Activated CD4-positive, alpha-beta T cell treated with anti-CD3 and anti-CD28 coated beads, Interleukin-2, amount 10 ng/mL, durations not matched to agents 7 days and 5 days (primary cell): ENCODE data around the gene TTC23. TPM values are rescaled to one million over a fixed set of nuclear protein-coding genes. Genes with fewer than 3 reads are reported as not detected.

Experiments used
- CTCF ChIA-PET: fragments of 350-600 bp; sonication (Branson Sonifier 250); formaldehyde crosslinking; loops from one replicate; lab custom pipeline; 2021; ENCODE audit warnings: antibody characterized with exemption; lab: Charles Lee
- POLR2A ChIA-PET: fragments of 350-600 bp; sonication (Branson Sonifier 250); formaldehyde crosslinking; loops from one replicate; lab custom pipeline; 2021; ENCODE audit warnings: antibody characterized with exemption; lab: Charles Lee
- DNase-seq: peaks from one replicate; pipeline ENCODE4 v3.0.0-alpha.2; 2020
- H3K27ac Mint-ChIP-seq: one replicate; pipeline ENCODE4 v1.8.0; 2021; ENCODE audit warnings: mild to moderate bottlenecking, moderate library complexity, mixed read lengths
- H3K27me3 Mint-ChIP-seq: one replicate; pipeline ENCODE4 v1.8.0; 2021; ENCODE audit warnings: mixed read lengths
- H3K36me3 Mint-ChIP-seq: one replicate; pipeline ENCODE4 v1.8.0; 2021; ENCODE audit warnings: low read depth, mixed read lengths
- H3K4me1 Mint-ChIP-seq: one replicate; pipeline ENCODE4 v1.8.0; 2021; ENCODE audit warnings: mixed read lengths
- H3K4me3 Mint-ChIP-seq: one replicate; pipeline ENCODE4 v1.8.0; 2021; ENCODE audit warnings: mild to moderate bottlenecking, moderate library complexity, mixed read lengths
- H3K9me3 Mint-ChIP-seq: one replicate; pipeline ENCODE4 v1.8.0; 2021; ENCODE audit warnings: mixed read lengths
- total RNA-seq, 2 experiments: library from RNA; stranded (reverse); gene quantifications; one replicate each; pipeline ENCODE4 v1.2.3, GENCODE V29; 2021

Gene TTC23
- total RNA-seq, 2 experiments from 2014 or later = 1.6 to 3.1 TPM

- no peak for DNase-seq
- H3K4me3 Mint-ChIP-seq = no peak overlapping the region
- no peaks in the 10 kb centered on the region for H3K4me1 Mint-ChIP-seq
- H3K27me3 Mint-ChIP-seq = no peaks in the 10 kb centered on the region
- H3K36me3 Mint-ChIP-seq = no peaks in the 10 kb centered on the region
- H3K9me3 Mint-ChIP-seq = no peaks in the 10 kb centered on the region
- H3K27ac Mint-ChIP-seq = no peak overlapping the region
- ChIA-PET POLR2A (no interaction called here), CTCF (no interaction called here)
Measured at GRCh38 chr15:99123713-99124451, 125.5 kb downstream of the TTC23 start.

DNA sequence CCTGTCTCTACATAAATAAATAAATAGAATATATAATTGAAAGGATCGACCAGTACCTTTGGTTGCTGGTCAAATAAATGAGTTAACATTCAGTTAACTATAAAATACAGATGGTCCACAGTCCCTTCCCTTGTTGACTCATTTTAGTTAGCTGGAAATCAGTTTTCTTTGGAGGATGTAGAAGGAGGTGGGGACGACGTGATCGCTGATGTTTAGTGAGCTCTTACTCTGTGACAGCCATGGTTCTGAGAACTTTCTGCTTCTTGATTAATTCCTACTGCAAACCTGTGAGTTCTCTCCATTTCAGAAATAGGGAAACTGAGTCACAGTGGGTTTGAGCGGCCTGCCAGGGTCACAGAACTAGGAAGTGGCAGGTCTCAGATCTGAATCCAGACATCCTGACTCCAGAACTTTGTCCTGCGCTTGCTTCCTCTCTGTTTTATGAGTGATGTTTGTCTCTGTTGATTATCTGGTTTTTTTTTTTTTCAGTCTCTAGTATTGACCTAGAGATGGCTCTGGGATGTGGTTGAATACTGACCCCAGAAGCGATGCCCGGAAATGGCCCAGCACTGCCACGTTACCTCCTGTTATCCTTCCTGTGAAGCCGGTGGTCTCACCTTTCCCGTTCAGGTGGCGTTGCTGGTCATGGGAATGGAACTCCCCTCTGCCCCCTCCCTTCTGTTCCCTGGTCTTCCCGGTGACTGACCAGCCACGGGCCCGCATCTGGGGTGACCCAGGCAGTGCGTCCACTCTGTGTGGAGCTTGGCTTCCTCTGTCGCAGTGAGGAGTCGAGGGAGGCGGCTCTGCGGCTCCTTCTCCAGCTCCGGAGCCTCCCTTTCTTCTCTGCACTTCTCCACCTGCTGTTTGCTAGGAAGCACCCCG lies 126.3 kb downstream of the TTC23 start:
- H3K27ac Mint-ChIP-seq = no peak overlapping the region
- H3K27me3 Mint-ChIP-seq = no peaks in the 10 kb centered on the region
- H3K36me3 Mint-ChIP-seq = no peaks in the 10 kb centered on the region
- H3K4me3 Mint-ChIP-seq = no peak overlapping the region
- no peak for DNase-seq
- ChIA-PET POLR2A (no interaction called here), CTCF (interaction anchor here (0.6 kb wide), 1 partner anchor 50 kb away, joined by 3 read pairs; no protein-coding TSS in a partner anchor)
- H3K4me1 Mint-ChIP-seq = no peaks in the 10 kb centered on the region
- H3K9me3 Mint-ChIP-seq = no peaks in the 10 kb centered on the region

DNA sequence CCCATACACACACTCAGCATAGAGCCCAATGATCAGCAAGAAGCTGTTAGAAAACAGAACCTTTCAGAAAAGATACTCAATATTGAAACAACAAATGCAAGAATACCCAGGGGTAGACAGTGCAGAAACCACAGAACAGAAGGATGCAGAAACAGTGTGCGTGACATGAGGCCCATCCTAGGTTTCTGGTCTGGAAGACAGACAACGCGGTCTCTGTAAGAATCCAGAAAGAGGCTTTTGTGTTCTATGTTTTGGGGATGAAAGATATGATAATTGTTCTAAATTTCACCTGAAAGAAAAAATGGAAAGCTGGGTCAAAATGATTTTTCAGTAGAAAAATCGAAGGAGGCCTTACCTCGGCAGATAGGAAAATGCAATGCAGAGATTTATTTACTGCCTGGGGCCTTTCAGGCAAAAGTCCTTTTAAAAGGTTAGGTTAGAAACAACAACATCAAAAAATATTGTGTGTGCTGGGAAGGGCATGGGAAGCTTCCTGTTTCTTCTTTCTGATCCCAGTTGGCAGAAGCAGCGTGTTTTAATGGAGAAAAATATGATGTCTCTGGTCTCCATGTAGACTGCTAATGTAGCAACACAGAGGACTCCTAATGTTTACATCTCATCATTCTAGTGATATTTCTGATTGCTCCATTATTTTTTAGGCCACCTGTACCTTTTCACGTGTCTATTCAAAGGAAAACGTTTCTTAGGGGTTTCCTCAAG lies 127.5 kb downstream of the TTC23 start:
- H3K4me3 Mint-ChIP-seq = no peak overlapping the region
- no peaks in the 10 kb centered on the region for H3K9me3 Mint-ChIP-seq
- ChIA-PET POLR2A (no interaction called here), CTCF (interaction anchor here (1.6 kb wide), 1 partner anchor 15 kb away, joined by 3 read pairs; no protein-coding TSS in a partner anchor)
- H3K4me1 Mint-ChIP-seq = no peaks in the 10 kb centered on the region
- no peaks in the 10 kb centered on the region for H3K27me3 Mint-ChIP-seq
- no peak overlapping the region for H3K27ac Mint-ChIP-seq
- no peak for DNase-seq
- no peaks in the 10 kb centered on the region for H3K36me3 Mint-ChIP-seq

DNA sequence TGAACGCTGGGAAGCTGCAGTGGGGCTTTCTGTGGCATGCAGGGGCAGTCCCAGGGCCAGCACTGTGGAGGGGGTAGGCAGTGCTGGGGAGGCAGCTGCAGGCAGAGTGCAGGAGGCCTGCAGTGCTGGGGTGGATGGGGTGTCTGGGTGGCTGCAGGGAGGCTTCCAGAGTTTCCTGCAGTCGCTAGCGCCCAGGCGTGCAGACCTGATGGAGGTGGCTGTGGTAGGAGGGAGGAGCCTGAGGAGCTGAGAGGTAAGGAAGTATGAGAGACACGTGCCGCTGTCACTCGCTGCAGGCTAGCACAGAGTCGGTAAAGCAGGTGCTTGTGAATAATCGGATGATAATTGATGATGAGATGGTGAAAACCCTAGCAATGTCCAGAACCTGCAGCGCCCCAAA lies 128.2 kb downstream of the TTC23 start:
- no peak for DNase-seq

GRCh38 chr15:99120050-99120777 lies 129.2 kb downstream of the TTC23 start:
- CTCF ChIA-PET = interaction anchor here (0.7 to 1.6 kb wide), 2 partner anchors 13 to 19 kb away, joined by 3 read pairs; no protein-coding TSS in a partner anchor
- Mint-ChIP-seq H3K9me3 (no peaks in the 10 kb centered on the region), H3K4me3 (no peak overlapping the region), H3K27ac (no peak overlapping the region), H3K36me3 (no peaks in the 10 kb centered on the region), H3K27me3 (no peaks in the 10 kb centered on the region), H3K4me1 (no peaks in the 10 kb centered on the region)
- POLR2A ChIA-PET = no interaction called here
- no peak for DNase-seq

More for the DNA sequence above, 128.2 kb downstream of the TTC23 start:
- Mint-ChIP-seq H3K27me3 (no peaks in the 10 kb centered on the region), H3K36me3 (no peaks in the 10 kb centered on the region), H3K9me3 (no peaks in the 10 kb centered on the region), H3K27ac (no peak overlapping the region), H3K4me1 (no peaks in the 10 kb centered on the region), H3K4me3 (no peak overlapping the region)
- ChIA-PET POLR2A (no interaction called here), CTCF (interaction anchor here (0.6 to 1.6 kb wide), 2 partner anchors 14 to 670 kb away, joined by 3 read pairs; no protein-coding TSS in a partner anchor)

DNA sequence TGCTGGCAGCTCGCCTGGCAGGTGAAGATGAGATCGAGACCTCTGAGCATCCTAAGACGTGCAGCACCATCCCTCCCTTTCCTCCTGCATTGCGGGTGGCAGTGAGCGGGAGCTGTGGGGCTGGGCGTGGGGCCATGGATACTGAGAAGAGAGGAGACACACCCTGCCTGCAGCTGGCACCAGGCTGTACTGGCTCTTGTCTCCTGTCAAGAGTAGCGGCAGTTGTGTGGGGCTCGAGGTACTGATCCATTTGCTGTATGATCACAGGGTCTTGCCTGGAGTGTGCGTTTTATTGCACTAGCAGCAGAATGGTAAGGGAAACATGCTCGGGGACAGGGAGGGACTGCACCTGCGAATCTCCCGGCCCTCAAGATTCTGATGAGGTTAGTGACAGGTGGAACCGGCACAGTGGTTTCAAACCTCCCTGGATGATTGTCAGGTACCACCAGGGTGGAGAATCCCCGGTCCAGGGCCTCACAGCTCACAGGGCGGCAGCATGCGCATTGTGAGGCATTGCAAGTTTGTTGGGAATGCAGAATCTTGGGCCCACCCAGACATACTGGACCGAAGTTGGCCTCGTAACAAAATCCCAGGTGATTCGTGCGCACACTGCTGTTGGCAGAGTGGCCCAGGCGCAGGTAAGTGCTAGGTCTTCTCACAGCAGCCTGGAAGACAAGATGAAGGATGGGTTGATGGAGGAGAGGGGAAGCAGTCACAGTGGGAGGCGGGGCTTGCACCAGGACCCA lies 130.4 kb downstream of the TTC23 start:
- CTCF ChIA-PET = no interaction called here
- no peaks in the 10 kb centered on the region for H3K4me1 Mint-ChIP-seq
- POLR2A ChIA-PET = no interaction called here

GRCh38 chr15:99118258-99118632 lies 131.1 kb downstream of the TTC23 start:
- no peaks in the 10 kb centered on the region for H3K9me3 Mint-ChIP-seq
- ChIA-PET CTCF (interaction anchor here (0.6 kb wide), 1 partner anchor 182 kb away, joined by 3 read pairs; no protein-coding TSS in a partner anchor), POLR2A (no interaction called here)
- H3K36me3 Mint-ChIP-seq = no peaks in the 10 kb centered on the region
- DNase-seq = no peak
- H3K4me1 Mint-ChIP-seq = no peaks in the 10 kb centered on the region
- H3K27me3 Mint-ChIP-seq = no peaks in the 10 kb centered on the region
- H3K27ac Mint-ChIP-seq = no peak overlapping the region
- no peak overlapping the region for H3K4me3 Mint-ChIP-seq

More for the DNA sequence above, 130.4 kb downstream of the TTC23 start:
- Mint-ChIP-seq H3K4me3 (no peak overlapping the region), H3K27me3 (no peaks in the 10 kb centered on the region), H3K9me3 (no peaks in the 10 kb centered on the region), H3K27ac (no peak overlapping the region), H3K36me3 (no peaks in the 10 kb centered on the region)
- DNase-seq = no peak

DNA sequence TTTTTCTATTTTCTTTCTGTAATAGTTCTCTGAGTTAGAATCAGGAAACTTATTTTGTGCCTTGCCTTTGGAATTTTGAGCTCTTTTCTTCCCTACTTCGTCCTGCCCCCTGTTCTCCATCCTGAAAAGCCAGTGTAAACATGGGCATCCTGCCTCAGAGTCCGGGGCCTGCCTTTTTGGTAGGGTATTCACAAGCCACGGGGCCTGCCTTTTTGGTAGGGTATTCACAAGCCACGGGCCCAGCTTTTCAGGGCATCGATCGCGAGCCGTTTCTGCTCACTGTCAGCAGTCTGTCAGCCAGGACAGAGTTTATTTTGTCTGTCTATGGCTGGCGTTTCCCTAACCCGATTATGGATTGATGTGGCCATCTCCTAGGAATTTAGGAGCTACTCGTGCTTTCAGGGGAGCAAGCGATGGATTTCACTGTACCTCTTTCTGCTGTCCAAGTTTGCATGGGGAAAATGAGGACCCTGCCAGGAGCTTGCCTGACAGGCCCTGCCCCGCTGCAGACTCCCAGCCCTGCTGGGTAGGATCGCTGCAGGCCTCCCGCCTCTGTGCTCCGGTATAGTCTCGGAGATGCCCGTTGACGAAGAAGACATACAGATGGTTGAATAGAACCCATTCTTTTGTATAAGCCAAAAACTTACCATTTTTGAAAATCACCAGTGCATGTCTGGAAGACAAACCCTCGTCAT lies 131.7 kb downstream of the TTC23 start:
- Mint-ChIP-seq H3K27me3 (no peaks in the 10 kb centered on the region), H3K4me1 (no peaks in the 10 kb centered on the region), H3K27ac (no peak overlapping the region), H3K9me3 (no peaks in the 10 kb centered on the region), H3K36me3 (no peaks in the 10 kb centered on the region), H3K4me3 (no peak overlapping the region)
- CTCF ChIA-PET = interaction anchor here (0.6 kb wide), 1 partner anchor 182 kb away, joined by 3 read pairs; no protein-coding TSS in a partner anchor
- POLR2A ChIA-PET = no interaction called here
- no peak for DNase-seq

GRCh38 chr15:99117111-99117510 lies 132.3 kb downstream of the TTC23 start:
- no peak overlapping the region for H3K27ac Mint-ChIP-seq
- H3K4me1 Mint-ChIP-seq = no peaks in the 10 kb centered on the region
- no peaks in the 10 kb centered on the region for H3K36me3 Mint-ChIP-seq
- POLR2A ChIA-PET = no interaction called here
- H3K4me3 Mint-ChIP-seq = no peak overlapping the region
- CTCF ChIA-PET = no interaction called here
- no peaks in the 10 kb centered on the region for H3K27me3 Mint-ChIP-seq
- H3K9me3 Mint-ChIP-seq = no peaks in the 10 kb centered on the region
- DNase-seq = no peak

DNA sequence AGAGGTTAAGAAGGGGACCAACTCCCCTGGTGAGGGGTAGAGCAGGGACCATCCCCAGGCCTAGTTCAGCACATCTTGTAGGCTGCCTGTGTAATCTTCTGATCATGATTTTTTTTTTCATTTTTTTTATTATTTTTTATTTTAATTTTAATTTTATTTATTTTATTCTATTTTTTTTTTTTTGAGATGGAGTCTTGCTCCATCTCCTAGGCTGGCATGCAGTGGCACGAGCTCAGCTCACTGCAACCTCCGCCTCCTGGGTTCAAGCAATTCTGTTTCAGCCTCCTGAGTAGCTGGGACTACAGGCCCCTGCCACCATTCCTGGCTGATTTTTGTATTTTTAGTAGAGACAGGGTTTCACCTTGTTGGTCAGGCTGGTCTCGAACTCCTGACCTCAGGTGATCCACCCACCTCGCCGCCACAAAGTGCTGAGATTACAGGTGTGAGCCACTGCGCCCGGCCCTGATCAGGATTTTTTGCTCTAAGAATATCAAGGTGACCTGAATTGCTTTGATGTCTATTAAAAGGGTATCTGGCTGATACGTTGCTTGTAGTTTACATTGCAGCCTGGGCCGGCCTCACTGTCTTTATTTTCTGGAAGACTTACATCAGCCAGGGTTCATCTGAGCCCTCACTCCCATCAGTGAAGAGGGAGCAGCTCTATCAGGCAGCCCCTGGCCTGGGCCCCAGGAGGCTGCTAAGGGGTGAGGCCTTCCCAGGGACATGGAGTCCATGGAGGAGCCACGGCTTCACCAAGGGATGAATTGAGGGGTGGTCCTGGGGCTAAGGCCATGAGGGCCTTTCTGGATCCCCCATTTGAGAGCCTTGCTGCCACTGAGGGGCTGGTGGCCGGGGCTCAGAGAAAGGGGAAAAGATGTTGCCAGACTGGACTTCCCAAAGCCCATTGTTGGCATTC lies 133.8 kb downstream of the TTC23 start:
- ChIA-PET CTCF (no interaction called here), POLR2A (no interaction called here)
- no peaks in the 10 kb centered on the region for H3K9me3 Mint-ChIP-seq
- no peaks in the 10 kb centered on the region for H3K36me3 Mint-ChIP-seq
- DNase-seq = no peak
- no peak overlapping the region for H3K27ac Mint-ChIP-seq
- no peaks in the 10 kb centered on the region for H3K27me3 Mint-ChIP-seq
- H3K4me3 Mint-ChIP-seq = no peak overlapping the region
- peaks cover 5% of the 10 kb centered on the region for H3K4me1 Mint-ChIP-seq
